NCI-H82 treated with DMSO at 0.1 percent for 48 hours (cell line): ENCODE data around the gene SEMA4D.

ENCODE experiments used
- DNase-seq: peaks from one replicate; lab custom pipeline; 2025; ENCODE audit not compliant: unreplicated experiment; lab: John Stamatoyannopoulos, UW

Gene SEMA4D

GRCh38 chr9:89468281-89468960 is 29.5 kb downstream of the SEMA4D start:
- no peak for DNase-seq

GRCh38 chr9:89467278-89467625 is 30.7 kb downstream of the SEMA4D start:
- no peak for DNase-seq

GRCh38 chr9:89466451-89467277 is 31.2 kb downstream of the SEMA4D start:
- DNase-seq: no peak

GRCh38 chr9:89465726-89466308 is 32.1 kb downstream of the SEMA4D start:
- DNase-seq: no peak

- no peak for DNase-seq
Measured at GRCh38 chr9:89465001-89465451, 32.9 kb downstream of the SEMA4D start.

- DNase-seq: no peak
Measured at GRCh38 chr9:89464300-89464901, 33.5 kb downstream of the SEMA4D start.

GRCh38 chr9:89462817-89463683 is 34.9 kb downstream of the SEMA4D start:
- DNase-seq: no peak

GRCh38 chr9:89462199-89462598 is 35.7 kb downstream of the SEMA4D start:
- DNase-seq: no peak

- no peak for DNase-seq
Measured at GRCh38 chr9:89461265-89461664, 36.6 kb downstream of the SEMA4D start.

GRCh38 chr9:89460551-89460950 is 37.4 kb downstream of the SEMA4D start:
- DNase-seq: no peak

GRCh38 chr9:89458768-89459496 is 39.0 kb downstream of the SEMA4D start:
- no peak for DNase-seq

GRCh38 chr9:89457376-89457855 is 40.5 kb downstream of the SEMA4D start:
- no peak for DNase-seq

GRCh38 chr9:89455356-89455824 is 42.5 kb downstream of the SEMA4D start:
- DNase-seq: no peak

GRCh38 chr9:89454498-89455355 is 43.2 kb downstream of the SEMA4D start:
- no peak for DNase-seq

- no peak for DNase-seq
Measured at GRCh38 chr9:89453452-89453851, 44.5 kb downstream of the SEMA4D start.

GRCh38 chr9:89452561-89452960 is 45.4 kb downstream of the SEMA4D start:
- DNase-seq: no peak

- DNase-seq: no peak
Measured at GRCh38 chr9:89450213-89450612, 47.7 kb downstream of the SEMA4D start.

- no peak for DNase-seq
Measured at GRCh38 chr9:89449261-89449671, 48.6 kb downstream of the SEMA4D start.

- DNase-seq: no peak
Measured at GRCh38 chr9:89448821-89449220, 49.1 kb downstream of the SEMA4D start.
